Measurements from ENCODE around the gene PLCG2.

- TF ChIP-seq CTCF (IDR thresholded peaks at IDR 0.05; ENCODE audit: poor library complexity, severe bottlenecking) = no peak
- no peak for TF ChIP-seq MXI1 (conservative IDR thresholded peaks at IDR 0.05; ENCODE audit: poor library complexity, severe bottlenecking)
- no peak for TF ChIP-seq EZH2 (IDR thresholded peaks at IDR 0.05; ENCODE audit: borderline replicate concordance, insufficient read depth, low read length, poor library complexity, severe bottlenecking)
- TF ChIP-seq TAF1 (IDR thresholded peaks at IDR 0.05; ENCODE audit: low read depth) = no peak
- TF ChIP-seq POLR2AphosphoS5 (IDR thresholded peaks at IDR 0.05) = no peak
- TF ChIP-seq REST (IDR thresholded peaks at IDR 0.05; ENCODE audit: borderline replicate concordance) = no peak
- TF ChIP-seq EP300 (conservative IDR thresholded peaks at IDR 0.05; ENCODE audit: poor library complexity, severe bottlenecking) = no peak
- TF ChIP-seq RAD21 (conservative IDR thresholded peaks at IDR 0.05) = no peak
Observed at GRCh38 chr16:81852347-81852746, 73.3 kb downstream of the PLCG2 start.
